ENCODE results near the gene TXNL4A.
"Not testable (repeated sequence)": the region's sequence is repeated elsewhere in the genome, so short reads cannot be mapped to it uniquely, and the experiment has no call there.

Gene TXNL4A

DNA sequence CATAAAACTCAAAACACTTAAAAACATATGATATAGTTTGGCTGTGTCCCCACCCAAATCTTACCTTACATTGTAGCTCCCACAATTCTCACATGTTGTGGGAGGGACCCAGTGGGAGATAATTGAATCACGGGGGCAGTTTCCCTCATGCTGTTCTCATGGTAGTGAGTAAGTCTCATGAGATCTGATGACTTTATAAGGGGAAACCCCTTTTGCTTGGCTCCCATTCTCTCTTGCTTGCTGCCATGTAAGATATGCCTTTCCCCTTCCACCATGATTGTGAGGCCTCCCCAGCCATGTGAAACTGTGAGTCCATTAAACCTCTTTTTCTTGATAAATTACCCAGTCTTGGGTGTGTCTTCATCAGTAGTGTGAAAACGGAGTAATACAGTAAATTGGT, 11.3 kb upstream of the TXNL4A start:
- H3K4me3 ChIP-seq (ENCODE audit: low read depth, low read length), result not testable (repeated sequence)

DNA sequence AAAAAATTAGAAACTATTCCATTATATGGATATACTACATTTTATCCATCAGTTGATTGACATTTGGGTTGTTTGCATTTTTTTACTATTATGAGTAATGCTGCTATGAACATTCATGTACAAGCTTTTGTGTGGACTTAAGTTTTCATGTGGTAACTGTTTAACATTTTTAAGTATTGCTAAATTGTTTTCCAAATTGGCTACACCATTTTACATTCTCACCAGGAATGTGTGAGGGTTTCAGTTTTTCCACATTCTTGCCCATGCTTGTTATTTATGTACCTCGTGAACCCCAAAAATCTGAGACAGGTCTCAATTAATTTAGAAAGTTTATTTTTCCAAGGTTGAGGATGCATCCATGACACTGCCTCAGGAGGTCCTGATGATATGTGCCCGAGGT, 3.1 kb upstream of the TXNL4A start:
- H3K4me3 ChIP-seq (ENCODE audit: low read depth, low read length), result no peak overlapping the region

DNA sequence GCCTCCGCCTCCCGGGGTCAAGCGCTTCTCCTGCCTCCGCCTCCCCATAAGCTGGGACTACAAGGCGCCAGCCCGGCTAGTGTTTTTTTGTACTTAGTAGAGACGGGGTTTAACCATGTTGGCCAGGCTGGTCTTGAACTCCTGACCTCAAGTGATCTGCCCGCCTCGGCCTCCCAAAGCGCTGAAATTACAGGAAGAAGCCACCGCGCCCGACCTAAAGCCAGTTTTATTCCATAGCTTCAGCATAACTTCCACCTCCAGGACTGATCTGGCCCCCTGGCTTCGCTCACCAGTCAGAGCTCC, 783 bp upstream of the TXNL4A start:
- H3K4me3 ChIP-seq (ENCODE audit: low read depth, low read length), result no peak overlapping the region

DNA sequence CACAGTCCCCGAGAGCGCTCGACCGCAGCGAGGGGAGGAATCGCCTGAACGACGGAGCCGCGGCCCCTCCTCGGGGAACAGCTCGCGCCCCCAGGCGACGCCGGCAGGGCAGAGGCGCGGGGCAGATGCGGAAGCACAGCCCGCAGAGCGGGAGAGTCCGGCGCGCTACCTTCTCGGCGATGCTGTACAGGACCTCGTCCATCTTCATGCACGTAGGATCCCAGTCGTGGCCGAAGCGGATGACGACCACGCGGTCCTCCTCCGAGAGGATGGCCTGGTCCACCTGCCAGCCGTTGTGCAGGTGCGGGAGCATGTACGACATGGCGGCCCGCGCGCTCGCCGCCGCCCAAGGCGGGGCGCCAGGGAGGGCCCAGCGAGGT, 302 bp downstream of the TXNL4A start:
- peak overlapping the region; percentile 92 for H3K4me3 ChIP-seq (ENCODE audit: low read depth, low read length)

DNA sequence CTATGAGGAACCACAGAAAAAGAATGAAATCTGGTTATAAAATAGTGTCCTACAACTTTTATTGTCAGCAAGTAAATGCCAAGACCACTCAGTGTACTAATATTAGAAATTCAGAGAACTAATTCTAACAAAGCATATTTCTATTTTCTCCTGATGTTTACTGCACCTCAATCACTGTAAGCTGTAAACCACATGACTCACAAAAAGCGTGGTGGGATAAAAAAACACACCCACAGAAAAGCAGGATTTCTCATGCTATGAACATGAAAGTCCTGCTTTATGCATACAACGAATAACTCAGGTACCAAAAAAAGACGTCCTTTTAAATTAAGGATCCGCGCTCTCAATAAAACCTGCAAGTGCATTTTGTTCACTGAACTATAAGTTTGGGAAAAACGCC, 797 bp downstream of the TXNL4A start:
- peak overlapping the region; percentile 92 for H3K4me3 ChIP-seq (ENCODE audit: low read depth, low read length)

DNA sequence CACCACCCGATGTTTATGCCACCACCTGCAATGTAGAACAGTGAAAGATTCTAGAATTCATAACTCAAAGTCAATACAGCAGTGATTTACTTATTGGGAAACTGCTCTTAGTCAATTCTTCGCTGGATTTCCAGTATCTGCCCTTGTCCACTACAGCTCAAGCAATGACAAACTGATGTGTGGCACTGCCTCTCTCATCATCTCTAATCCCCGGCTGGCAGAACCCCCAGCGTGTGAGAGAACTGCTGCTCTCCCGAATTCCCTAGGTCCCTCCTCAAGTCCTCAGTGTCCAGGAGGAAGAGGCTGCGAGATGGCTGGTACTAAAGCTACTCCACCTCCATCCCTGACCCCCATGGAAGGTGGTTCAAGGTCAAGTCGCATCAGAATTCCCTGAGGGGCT, 1.6 kb downstream of the TXNL4A start:
- no peak overlapping the region for H3K4me3 ChIP-seq (ENCODE audit: low read depth, low read length)

DNA sequence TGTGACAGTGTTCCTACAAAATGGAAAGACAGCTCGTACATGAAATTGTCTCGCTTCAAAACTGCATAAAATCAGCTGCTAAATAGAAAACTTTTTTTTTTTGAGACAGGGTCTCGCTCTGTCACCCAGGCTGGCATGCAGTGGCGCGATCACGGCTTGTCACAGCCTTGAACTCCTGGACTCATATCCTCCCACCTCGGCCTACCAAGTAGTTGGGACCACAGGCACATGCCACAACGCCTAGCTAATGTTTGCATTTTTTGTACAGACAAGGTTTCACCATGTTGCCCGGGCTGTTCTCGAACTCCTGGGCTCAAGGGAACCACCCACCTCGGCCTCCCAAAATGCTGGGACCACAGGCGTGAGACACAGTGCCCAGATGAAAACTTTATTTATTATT, 3.2 kb downstream of the TXNL4A start:
- no peak overlapping the region for H3K4me3 ChIP-seq (ENCODE audit: low read depth, low read length)

DNA sequence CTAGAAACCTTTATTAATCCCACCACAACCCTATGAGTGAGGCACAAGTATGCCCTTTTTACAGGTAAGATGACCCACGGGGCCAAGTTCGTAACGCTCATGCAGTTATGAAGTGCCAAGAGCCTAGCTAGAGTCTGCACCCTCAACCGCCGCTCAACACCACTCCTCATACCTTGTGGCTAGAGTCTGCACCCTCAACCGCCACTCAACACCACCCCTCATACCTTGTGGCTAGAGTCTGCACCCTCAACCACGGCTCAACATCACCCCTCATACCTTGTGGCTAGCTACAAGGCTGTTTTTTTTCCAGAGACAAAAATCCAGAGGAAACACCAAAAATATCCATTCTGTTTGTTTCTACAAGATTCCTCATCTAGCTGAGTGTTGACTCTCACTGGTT, 4.6 kb downstream of the TXNL4A start:
- H3K4me3 ChIP-seq (ENCODE audit: low read depth, low read length), result no peak overlapping the region

DNA sequence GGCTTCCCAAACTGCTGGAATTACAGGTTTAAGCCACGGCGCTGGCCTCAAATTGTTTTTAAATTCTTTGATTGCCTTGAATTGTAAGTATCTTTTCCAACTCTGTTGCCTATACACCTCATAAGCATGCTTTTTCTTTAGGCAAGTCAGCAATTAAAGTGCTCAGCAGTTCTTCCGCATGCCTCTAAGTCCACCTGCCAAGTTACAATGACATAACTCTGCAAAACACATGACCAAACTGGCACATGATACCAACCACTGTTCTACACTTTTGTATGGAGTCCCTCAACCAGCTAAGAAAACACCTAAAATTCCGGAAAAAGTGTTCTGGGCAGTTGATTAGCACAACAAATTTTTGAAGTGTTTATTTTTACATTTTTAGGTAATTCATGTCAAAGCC, 5.1 kb downstream of the TXNL4A start:
- H3K4me3 ChIP-seq (ENCODE audit: low read depth, low read length), result no peak overlapping the region

DNA sequence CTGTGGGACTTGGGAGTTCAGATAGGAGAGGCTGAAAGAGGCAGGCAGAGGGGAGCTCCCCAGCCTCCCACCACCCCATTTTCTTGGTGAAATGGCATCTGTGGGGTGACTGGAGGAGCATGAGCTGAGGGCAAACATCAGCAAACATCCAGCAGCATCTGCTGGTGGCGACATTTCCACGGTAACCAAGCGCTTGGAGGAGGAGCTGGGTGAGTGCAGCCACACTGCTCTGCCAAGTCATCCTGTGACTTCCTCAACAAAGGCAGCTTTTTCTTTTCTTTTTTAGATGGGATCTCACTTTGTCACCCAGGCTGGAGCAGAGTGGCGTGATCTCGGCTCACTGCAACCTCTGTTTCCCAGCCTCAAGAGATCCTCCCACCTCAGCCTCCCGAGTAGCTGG, 5.6 kb downstream of the TXNL4A start:
- H3K4me3 ChIP-seq (ENCODE audit: low read depth, low read length), result no peak overlapping the region

DNA sequence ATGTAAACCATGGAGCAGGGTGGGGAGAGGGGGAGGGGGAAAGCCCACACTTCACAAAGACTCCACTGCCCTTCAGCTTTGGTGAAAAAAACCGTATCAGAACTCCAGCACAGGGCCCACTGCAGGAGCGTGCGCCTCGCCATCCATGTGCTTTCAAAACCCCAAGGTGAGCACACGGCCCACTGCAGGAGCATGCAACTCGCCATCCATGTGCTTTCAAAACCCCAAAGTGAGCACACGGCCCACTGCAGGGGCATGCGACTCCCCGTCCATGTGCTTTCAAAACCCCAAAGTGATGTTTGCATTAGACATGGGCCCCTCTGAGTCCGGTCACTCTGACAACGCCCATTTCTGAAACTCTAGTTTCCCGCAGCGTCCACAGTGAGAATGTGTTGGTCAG, 7.8 kb downstream of the TXNL4A start:
- no peak overlapping the region for H3K4me3 ChIP-seq (ENCODE audit: low read depth, low read length)

DNA sequence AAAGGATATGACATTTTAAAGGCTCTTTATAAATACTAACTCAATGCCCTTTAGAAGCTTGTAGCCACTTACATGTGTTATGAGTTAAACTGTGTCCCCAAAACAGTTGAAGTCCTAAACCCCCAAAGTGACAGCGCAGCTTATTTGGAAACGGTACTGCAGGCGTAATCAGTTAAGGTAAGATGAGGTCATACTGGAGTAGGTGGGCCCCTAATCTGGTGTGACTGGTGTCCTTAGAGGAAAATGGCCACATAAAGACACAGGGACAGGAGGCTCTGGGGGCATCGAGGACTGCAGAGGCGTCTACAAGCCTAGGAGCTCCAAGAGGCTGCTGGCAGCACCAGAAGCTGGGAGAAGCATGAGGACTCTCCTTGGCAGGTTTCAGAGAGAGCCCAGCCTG, 8.5 kb downstream of the TXNL4A start:
- H3K4me3 ChIP-seq (ENCODE audit: low read depth, low read length), result no peak overlapping the region

DNA sequence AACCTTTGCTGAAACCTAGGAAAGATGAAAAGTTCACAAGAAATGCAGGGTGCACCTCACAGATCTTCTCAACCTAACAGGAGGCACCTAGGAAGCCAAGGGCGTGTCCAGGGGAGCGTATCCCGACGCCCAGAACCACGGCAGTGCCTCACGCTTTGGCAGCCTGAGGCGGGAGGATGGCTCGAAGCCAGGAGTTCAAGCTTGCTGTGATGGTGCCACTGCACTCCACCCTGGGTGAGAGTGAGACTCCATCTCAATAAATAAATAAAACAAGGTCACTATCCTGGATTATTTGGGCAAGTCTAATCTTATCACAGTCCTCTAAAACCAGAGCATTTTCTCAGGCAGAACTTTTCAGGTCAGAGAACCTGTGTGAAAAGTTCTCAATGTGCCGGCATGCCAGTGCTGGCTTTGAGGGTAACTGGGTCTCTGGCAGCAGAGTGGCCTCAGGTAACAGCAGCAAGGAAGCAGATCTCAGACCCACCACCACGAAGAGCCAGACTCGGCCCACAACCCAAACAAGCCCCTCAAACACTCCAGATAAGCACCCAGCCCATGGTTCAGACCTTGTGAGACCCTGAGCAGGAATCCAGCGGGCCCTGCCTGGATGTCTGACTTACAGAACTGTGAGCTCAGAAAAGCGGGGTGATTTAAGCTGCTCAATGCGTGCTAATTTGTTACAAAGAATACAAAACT, 12.2 kb downstream of the TXNL4A start:
- no peak overlapping the region for H3K4me3 ChIP-seq (ENCODE audit: low read depth, low read length)

DNA sequence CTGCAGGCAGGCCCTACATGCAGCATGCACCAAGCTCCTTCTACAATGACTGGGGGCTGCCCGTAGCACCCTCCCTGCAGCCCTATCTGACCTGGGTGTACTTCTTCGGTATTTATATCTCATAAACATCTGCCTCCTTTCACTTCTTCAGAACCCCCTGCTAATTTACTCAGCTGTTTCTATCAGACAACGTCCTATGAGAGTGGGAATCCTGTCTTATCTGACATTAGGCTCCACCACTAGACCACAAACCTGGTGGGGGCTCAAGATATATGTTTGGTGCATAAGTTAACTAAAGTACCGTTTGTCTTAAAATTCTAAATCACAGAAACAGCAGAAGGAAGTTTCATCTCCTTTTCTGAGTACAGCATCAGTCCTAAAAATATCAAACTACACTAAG, 13.3 kb downstream of the TXNL4A start:
- H3K4me3 ChIP-seq (ENCODE audit: low read depth, low read length), result no peak overlapping the region

DNA sequence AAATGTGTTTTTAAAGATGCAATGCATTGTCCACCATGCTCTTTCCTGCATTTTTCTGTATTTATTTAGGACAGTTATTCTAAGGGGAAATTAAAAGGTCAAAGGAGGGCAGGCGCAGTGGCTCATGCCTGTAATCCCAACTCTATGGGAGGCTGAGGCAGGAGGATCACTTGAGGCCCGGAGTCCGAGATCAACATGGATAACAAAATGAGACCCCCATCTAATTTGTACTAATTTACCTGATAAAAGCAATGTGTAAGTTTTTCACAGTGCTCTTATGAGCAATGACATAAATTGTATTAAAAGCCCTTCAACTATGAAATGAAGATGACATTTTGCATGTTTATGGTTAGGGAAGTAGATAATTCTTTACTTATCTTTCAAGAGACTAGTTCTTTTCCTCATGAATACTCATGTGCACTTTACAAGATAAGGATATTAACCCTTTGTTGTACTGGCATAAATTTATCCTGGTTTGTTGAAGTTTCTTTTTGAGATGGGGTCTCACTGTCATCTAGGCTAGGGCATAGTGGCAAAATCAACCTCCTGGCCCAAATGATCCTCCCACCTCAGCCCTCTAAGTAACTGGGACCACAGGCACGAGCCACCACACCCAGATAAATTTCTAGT, 14.2 kb downstream of the TXNL4A start:
- no peak overlapping the region for H3K4me3 ChIP-seq (ENCODE audit: low read depth, low read length)

DNA sequence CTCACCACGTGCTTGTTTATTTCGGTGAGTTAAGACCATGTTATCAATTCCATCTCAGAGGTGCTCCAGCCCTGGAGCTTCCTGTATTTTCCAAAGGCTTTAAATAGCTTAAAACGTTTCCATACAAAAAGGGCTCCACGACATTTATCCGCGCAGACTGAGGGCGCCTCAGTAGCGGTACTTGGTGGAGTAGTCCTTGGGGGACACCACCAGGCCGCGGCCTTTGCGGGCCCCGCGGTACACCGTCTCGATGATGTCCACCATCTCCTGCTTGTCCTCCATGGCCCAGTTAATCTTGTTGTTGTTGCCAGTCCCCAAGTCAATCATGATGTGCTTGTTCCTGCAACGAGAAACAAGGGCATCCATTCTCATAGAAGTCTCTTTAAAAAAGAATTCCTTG, 14.8 kb downstream of the TXNL4A start:
- H3K4me3 ChIP-seq (ENCODE audit: low read depth, low read length), result no peak overlapping the region

DNA sequence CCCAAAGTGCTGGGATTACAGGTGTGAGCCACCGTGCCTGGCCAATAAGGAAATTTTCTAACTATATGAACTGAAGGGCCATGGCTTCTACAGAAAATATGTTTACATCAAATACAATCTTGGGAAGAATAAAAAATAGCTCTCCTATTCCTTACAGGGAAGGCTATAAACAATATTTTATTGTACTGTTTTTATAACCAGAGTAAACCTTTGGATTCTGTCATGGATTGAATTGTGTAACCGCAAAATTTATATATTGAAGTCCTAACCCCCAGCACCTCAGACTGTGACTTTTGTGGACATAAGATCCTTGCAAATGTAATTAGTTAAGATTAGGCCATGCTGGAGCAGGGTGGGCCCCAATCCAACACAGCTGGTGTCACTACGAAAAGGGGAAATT, 15.6 kb downstream of the TXNL4A start:
- H3K4me3 ChIP-seq (ENCODE audit: low read depth, low read length), result no peak overlapping the region

DNA sequence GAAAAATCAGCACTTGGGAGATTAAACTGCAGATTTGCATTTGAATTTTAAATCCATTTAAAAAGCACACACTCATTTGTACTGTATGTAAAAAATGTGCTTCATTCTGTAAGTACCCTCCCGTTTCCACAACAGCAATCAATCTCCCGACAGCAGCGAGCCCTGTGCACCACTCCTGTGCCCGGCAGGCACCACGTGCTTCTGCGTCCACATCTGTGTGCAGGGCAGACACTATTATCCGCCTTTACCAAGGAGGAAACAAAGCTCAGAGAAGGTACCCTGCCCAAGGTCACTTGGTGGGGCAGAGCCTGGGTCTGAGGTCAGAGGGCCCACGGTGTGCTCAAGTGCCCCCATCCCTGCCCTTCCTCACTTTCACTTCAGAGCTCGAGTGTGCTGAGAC, 16.4 kb downstream of the TXNL4A start:
- H3K4me3 ChIP-seq (ENCODE audit: low read depth, low read length), result no peak overlapping the region

DNA sequence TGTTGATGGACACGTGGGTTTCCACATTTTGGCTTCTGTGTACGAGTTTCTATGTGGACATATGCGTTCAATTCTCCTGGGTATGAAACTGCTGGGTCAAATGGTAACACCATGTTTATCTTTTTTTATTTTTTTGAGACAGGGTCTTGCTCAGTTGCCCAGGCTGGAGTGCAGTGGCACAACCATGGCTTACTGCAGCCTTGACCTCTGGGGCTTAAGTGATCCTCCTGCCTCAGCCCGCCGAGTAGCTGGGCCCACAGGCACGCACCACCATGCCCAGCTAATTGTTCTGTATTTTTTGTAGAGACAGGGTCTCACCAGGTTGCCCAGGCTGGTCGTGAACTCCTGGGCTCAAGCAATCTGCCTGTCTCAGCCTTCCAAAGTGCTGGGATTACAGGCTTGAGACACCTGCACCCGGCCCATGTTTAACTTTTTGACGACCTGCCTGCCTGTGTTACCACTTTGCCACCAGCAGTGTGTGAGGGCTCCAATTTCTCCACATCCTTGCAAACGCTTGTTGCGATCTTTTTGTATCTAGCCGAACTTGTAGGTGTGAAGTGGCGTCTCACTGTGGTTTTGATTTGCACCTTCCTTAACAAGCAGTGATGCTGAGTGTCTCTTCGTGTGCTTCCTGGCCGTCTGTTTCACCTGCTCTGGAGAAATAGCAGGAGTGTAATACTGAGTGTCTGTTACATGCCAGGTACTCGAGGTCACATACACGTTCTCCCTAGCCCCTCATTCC, 17.0 kb downstream of the TXNL4A start:
- H3K4me3 ChIP-seq (ENCODE audit: low read depth, low read length), result no peak overlapping the region

DNA sequence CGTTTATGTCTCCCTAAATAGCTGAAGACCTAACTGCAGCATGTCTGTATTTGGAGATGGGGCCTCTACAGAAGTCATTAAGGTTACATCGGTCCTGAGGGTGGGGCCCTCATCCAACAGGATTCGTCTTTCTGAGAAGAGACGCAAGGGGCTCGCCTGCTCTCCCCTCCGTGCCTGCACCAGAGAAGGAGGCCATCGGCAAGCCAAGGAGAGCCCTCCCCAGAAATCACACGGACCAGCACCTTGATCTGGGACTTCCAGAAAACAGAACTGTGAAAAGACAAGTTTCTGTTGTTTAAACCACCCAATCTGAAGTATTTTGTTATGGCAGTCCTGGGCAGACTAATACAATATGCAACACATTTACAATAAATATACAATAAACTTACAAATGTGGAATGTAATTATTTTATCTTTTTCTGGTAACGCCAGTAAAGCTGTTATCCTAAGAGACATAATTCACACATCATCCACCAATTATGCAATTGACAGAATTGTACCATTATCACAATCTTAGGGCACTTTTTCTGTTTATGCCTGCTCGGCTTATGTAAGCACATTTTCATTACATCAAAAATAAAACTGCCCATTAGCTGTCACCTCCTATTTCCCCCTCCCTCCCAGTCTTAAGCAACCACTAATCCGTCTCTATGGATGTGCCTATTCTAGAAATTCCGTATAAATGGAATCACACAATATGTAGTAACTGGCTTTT, 17.8 kb downstream of the TXNL4A start:
- H3K4me3 ChIP-seq (ENCODE audit: low read depth, low read length), result no peak overlapping the region

DNA sequence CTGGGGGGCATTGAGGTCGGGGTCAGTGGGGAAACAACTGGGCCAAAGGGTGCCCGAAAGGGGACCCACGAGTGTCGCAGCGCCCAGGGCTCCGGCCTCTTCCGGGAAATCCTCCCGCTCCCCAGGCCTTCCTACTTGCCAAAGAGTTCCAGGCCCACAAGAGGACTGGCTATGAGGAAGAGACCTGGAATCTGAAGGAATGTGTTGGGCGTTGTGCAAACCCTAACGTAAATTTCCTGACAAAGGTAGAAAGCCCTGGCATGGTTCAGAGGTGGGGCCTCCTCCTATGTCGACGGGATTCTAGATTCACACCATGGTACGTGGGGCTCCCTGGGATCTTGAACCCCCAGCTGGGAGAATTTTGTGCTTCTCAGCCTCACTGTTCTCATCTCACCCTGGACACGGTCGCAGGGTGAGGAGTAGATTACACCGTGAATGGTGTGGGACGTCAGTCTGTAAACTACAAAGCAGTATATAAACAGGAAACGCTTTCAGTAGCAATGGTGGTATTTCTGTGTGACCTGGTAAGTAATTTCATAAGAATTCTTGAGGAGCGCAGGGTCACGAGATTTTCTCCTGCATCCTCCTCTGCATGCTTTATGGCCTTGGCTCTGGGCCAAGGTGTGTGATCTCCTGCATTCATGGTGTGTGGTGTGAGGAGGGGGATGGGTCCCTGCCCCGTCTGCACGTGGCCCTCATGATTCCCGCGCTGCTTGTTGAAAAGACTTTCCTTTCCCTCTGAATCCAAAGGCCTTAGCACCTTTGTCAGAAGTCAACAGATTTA, 23.1 kb downstream of the TXNL4A start:
- H3K4me3 ChIP-seq (ENCODE audit: low read depth, low read length), result no peak overlapping the region

All from iPS-11a (cell line).